ENCODE measurements around the gene FYTTD1. TPM values are rescaled to one million over a fixed set of nuclear protein-coding genes. Genes with fewer than 3 reads are reported as not detected.
A peak's percentile ranks its signal among the peaks of the same experiment; 100 is the strongest.

FYTTD1 gene
- total and polyA plus RNA-seq, 2 donors = 24.2 to 41.2 TPM

DNA sequence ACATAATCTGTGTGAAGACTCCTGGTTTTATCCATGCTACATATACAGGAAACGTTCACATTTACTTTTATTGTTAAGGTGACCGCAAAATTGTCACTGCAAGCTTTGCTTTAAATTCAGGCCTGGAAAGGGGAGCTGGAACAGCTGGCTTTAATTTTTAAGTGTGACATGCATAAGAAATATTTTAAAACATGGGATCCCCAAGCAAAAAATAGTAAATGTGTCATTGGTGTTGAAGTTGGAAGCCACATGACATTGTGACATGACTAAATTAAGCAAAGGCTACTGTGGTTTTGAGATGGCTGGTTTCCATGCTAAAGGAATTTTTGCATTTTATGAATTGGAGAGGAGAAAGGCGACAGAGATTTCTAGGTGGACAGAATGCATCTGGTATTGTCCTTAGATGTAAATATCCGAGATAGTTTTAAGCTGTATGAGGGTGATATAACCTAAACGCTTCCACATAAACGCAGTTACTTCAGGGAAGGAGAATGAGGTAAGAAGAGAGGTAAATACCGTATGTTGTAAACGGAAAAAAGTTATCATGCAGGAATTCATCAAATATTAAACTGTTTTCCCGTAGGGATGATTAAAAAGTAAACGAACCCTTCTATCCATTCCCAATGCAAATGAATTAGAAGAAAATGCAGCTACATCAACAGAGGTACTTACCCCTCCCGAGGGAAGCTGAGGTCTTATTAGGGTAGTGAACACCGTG lies 927 bp upstream of the FYTTD1 start:
- H3K27ac ChIP-seq (ENCODE audit: low read depth in 1 of 2, low read length in 1 of 2) = peak overlapping the region; percentile 85 to 96
- H3K4me3 ChIP-seq (ENCODE audit: low read length in 2 of 2) = peak overlapping the region; percentile 70 to 74
- H3K36me3 ChIP-seq (ENCODE audit: control insufficient read depth in 2 of 2, insufficient read depth in 2 of 2, low read length in 1 of 2) = no peaks in the 10 kb centered on the region
- H3K27me3 ChIP-seq (ENCODE audit: control insufficient read depth in 2 of 2, insufficient read depth in 1 of 2, low read length in 1 of 2) = no peaks in the 10 kb centered on the region
- peaks cover 8 to 23% of the 10 kb centered on the region in 2 donors for H3K4me1 ChIP-seq (ENCODE audit: control insufficient read depth in 2 of 2, insufficient read depth in 2 of 2, low read length in 2 of 2)
- no peaks in the 10 kb centered on the region for H3K9me3 ChIP-seq (ENCODE audit: control insufficient read depth in 2 of 2, insufficient read depth in 1 of 2, low read length in 1 of 2)
- WGBS = 44% methylated on average over 12 of the region's 12 CpGs
- peak in 1 of 9 donors; percentile 7 for DNase-seq (ENCODE audit: low read depth in 6 of 9, low spot score in 9 of 9)

DNA sequence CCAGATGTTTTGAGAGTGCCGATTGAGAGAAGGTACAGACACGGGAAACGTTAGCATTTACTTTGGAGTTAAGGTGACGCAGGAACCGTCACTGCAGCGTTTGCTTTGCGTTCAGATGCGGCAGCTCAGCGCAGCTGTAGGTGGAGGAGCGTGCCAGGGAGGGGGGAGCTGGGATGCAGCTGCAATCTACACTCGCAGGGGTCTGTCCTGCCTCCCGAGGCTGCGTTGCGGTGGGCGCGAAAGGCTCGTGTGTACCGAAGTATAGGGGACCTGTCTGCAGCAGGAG lies 425 bp upstream of the FYTTD1 start:
- Histone ChIP-seq H3K36me3 (ENCODE audit: control insufficient read depth in 2 of 2, insufficient read depth in 2 of 2, low read length in 1 of 2) (no peaks in the 10 kb centered on the region), H3K4me1 (ENCODE audit: control insufficient read depth in 2 of 2, insufficient read depth in 2 of 2, low read length in 2 of 2) (peaks cover 8 to 23% of the 10 kb centered on the region in 2 donors), H3K27me3 (ENCODE audit: control insufficient read depth in 2 of 2, insufficient read depth in 1 of 2, low read length in 1 of 2) (no peaks in the 10 kb centered on the region), H3K9me3 (ENCODE audit: control insufficient read depth in 2 of 2, insufficient read depth in 1 of 2, low read length in 1 of 2) (no peaks in the 10 kb centered on the region), H3K4me3 (ENCODE audit: low read length in 2 of 2) (peak overlapping the region; percentile 70 to 74), H3K27ac (ENCODE audit: low read depth in 1 of 2, low read length in 1 of 2) (peak overlapping the region; percentile 85 to 96)
- DNase-seq (ENCODE audit: low read depth in 6 of 9, low spot score in 9 of 9) = peak in 7 of 9 donors; percentile 64 to 91 (median 75)
- under 1% methylated on average over 18 of the region's 18 CpGs for WGBS

DNA sequence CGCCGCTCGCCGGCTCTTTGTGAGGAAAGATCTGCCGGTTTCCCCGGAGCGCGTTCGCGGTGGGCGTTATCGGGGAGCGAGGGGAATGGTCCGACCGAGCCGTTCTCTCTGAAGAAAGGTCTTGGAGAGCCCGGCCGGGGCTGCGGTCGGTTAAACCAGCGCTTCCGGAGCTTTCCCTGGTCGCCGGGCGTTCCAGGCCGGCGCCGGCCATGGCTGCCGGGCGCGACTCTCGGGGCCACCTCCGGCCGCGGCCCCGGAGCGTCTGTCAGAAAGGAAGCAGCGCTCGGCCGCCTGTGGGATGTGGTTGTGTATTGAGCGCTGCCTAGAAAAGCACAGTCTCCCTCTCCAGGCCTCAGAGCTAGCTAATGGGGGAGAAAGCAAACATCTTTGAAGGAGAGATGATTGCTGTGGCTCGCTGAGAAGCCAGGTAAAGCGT lies 731 bp downstream of the FYTTD1 start:
- WGBS = under 1% methylated on average over 43 of the region's 43 CpGs
- no peaks in the 10 kb centered on the region for H3K36me3 ChIP-seq (ENCODE audit: control insufficient read depth in 2 of 2, insufficient read depth in 2 of 2, low read length in 1 of 2)
- peaks cover 11 to 23% of the 10 kb centered on the region in 2 donors for H3K4me1 ChIP-seq (ENCODE audit: control insufficient read depth in 2 of 2, insufficient read depth in 2 of 2, low read length in 2 of 2)
- H3K27me3 ChIP-seq (ENCODE audit: control insufficient read depth in 2 of 2, insufficient read depth in 1 of 2, low read length in 1 of 2) = no peaks in the 10 kb centered on the region
- peak in 7 of 9 donors; percentile 26 to 79 (median 42) for DNase-seq (ENCODE audit: low read depth in 6 of 9, low spot score in 9 of 9)
- peak overlapping the region; percentile 81 to 85 for H3K27ac ChIP-seq (ENCODE audit: low read depth in 1 of 2, low read length in 1 of 2)
- peak overlapping the region; percentile 70 to 74 for H3K4me3 ChIP-seq (ENCODE audit: low read length in 2 of 2)
- H3K9me3 ChIP-seq (ENCODE audit: control insufficient read depth in 2 of 2, insufficient read depth in 1 of 2, low read length in 1 of 2) = no peaks in the 10 kb centered on the region

DNA sequence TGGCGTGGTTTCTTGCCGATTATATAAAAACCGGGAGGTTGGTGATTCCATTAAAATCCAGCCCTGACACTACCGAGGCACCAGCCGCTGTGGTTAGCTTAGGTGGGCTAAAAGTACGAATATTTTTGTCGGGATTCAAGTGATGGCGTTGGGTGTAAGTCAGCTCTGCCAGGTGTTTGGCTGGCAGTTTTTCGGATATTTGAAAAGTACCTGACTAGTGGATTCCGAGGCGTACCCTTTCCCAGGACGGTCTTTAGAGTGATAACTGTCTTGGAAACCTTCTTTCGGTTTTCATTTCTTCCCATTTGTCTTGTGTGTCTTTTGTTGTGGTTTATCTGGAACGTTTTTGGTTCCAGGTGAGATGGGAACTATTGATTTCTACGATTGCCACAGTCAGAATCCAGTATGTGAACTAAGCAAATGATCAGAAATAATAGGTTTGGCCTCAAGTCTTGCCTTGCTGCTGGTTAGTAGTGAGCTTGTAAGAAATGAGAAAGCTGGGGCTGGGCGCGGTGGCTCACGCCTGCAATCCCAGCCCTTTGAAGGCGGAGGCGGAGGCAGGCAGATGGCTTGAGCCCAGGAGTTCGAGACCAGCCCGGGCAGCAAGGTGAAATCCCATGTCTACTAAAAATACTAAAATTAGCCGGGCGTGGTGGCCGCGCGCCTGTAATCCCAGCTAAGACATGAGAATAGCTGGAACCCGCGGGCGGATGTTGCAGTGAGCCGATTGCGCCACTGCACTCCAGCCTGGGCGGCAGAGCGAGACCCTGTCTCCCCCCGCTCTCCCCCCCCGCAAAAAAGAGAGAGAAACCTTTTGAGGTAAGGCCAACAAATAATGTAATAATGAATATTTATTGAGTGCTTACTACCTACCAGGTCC lies 1.4 kb downstream of the FYTTD1 start:
- no peaks in the 10 kb centered on the region for H3K36me3 ChIP-seq (ENCODE audit: control insufficient read depth in 2 of 2, insufficient read depth in 2 of 2, low read length in 1 of 2)
- H3K4me3 ChIP-seq (ENCODE audit: low read length in 2 of 2) = peak overlapping the region; percentile 70 to 74
- WGBS = 17% methylated on average over 36 of the region's 36 CpGs
- H3K4me1 ChIP-seq (ENCODE audit: control insufficient read depth in 2 of 2, insufficient read depth in 2 of 2, low read length in 2 of 2) = peaks cover 11 to 23% of the 10 kb centered on the region in 2 donors
- H3K27me3 ChIP-seq (ENCODE audit: control insufficient read depth in 2 of 2, insufficient read depth in 1 of 2, low read length in 1 of 2) = no peaks in the 10 kb centered on the region
- peak in 3 of 9 donors; percentile 5 to 12 (median 8) for DNase-seq (ENCODE audit: low read depth in 6 of 9, low spot score in 9 of 9)
- peak overlapping the region; percentile 81 to 85 for H3K27ac ChIP-seq (ENCODE audit: low read depth in 1 of 2, low read length in 1 of 2)
- H3K9me3 ChIP-seq (ENCODE audit: control insufficient read depth in 2 of 2, insufficient read depth in 1 of 2, low read length in 1 of 2) = no peaks in the 10 kb centered on the region

DNA sequence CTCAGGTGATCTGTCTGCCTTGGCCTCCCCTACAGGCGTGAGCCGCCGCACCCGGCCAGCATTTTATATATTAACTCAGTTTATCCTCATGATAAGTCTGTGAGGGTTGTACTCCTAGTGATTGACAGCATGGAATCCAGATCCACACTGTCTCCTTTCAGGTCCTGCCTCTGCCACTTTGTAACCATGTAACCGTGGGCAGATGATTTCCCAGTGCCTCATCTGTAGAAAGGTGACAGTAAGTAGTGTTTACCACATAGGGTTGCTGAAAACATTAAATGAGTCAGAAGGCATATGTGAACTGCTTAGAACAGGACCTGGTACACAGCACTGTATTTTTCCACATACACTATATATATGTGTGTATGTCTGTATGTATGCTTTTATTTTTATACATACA lies 2.4 kb downstream of the FYTTD1 start:
- DNase-seq (ENCODE audit: low read depth in 6 of 9, low spot score in 9 of 9) = no peak
- Histone ChIP-seq H3K36me3 (ENCODE audit: control insufficient read depth in 2 of 2, insufficient read depth in 2 of 2, low read length in 1 of 2) (peaks cover 0 to 3% of the 10 kb centered on the region in 2 donors), H3K27me3 (ENCODE audit: control insufficient read depth in 2 of 2, insufficient read depth in 1 of 2, low read length in 1 of 2) (no peaks in the 10 kb centered on the region), H3K27ac (ENCODE audit: low read depth in 1 of 2, low read length in 1 of 2) (no peak overlapping the region), H3K4me3 (ENCODE audit: low read length in 2 of 2) (no peak overlapping the region), H3K9me3 (ENCODE audit: control insufficient read depth in 2 of 2, insufficient read depth in 1 of 2, low read length in 1 of 2) (no peaks in the 10 kb centered on the region), H3K4me1 (ENCODE audit: control insufficient read depth in 2 of 2, insufficient read depth in 2 of 2, low read length in 2 of 2) (peaks cover 11 to 23% of the 10 kb centered on the region in 2 donors)
- 96% methylated on average over 5 of the region's 5 CpGs for WGBS

DNA sequence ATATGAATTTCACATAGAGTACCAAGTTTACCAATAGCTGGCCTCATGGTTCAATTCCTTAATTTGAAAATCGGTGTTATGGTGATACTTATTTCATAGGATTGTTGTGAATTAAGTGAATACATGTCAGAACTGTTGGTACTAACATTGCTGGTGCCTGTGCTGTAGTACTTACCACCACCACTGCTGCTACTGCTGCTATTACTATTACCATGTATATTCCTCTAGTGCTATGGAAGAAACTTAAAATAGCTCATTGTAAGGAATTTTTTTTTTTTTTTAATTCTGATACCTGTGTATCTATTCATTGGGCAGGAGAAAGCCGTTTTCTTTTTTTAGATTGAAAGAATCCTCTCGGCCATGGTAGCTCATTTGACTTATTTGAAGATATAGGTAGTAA lies 3.6 kb downstream of the FYTTD1 start:
- H3K4me3 ChIP-seq (ENCODE audit: low read length in 2 of 2) = no peak overlapping the region
- H3K4me1 ChIP-seq (ENCODE audit: control insufficient read depth in 2 of 2, insufficient read depth in 2 of 2, low read length in 2 of 2) = peaks cover 11 to 23% of the 10 kb centered on the region in 2 donors
- H3K36me3 ChIP-seq (ENCODE audit: control insufficient read depth in 2 of 2, insufficient read depth in 2 of 2, low read length in 1 of 2) = peaks cover 0 to 4% of the 10 kb centered on the region in 2 donors
- DNase-seq (ENCODE audit: low read depth in 6 of 9, low spot score in 9 of 9) = no peak
- no peaks in the 10 kb centered on the region for H3K9me3 ChIP-seq (ENCODE audit: control insufficient read depth in 2 of 2, insufficient read depth in 1 of 2, low read length in 1 of 2)
- WGBS = 97% methylated on average over 3 of the region's 3 CpGs
- no peaks in the 10 kb centered on the region for H3K27me3 ChIP-seq (ENCODE audit: control insufficient read depth in 2 of 2, insufficient read depth in 1 of 2, low read length in 1 of 2)
- H3K27ac ChIP-seq (ENCODE audit: low read depth in 1 of 2, low read length in 1 of 2) = no peak overlapping the region

DNA sequence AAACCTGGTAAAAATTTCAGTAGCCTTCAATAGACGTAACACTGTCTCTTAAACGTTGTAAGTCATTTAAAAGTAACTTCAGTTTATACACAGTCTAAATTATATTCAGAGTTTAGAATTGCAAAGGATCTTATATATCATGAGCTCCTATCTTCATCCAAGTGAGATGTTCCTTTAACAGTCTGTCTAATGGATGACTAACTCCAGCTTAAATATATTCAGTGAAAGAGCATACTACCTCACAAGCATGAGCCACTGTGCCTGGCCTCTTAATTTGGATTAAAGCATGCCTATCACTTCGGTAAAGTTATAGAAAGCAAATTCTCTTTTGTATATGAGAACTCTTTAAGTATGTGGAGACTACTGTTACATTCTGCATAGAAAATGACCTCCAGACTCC lies 7.0 kb downstream of the FYTTD1 start:
- no peaks in the 10 kb centered on the region for H3K27me3 ChIP-seq (ENCODE audit: control insufficient read depth in 2 of 2, insufficient read depth in 1 of 2, low read length in 1 of 2)

DNA sequence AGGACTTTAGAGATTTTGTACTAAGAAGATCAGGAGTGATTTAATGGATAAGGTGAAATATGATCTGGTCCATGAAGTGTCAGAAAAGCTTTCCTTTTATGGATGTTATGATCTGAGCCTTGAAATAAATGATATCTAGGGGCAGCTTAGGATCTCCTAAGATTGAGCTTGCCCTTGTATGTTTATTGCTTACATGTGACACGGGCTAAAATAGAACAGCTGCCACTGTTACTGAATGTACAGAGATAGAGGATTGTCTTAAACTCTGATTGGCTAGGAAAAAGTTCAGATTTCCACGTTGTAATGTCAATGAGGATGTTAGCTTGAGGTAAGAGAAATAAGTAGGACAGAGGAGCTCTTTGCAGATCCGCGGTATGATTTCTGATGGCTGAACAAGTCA lies 8.8 kb downstream of the FYTTD1 start:
- Histone ChIP-seq H3K27me3 (ENCODE audit: control insufficient read depth in 2 of 2, insufficient read depth in 1 of 2, low read length in 1 of 2) (no peaks in the 10 kb centered on the region), H3K27ac (ENCODE audit: low read depth in 1 of 2, low read length in 1 of 2) (no peak overlapping the region)
- 98% methylated on average over 4 of the region's 4 CpGs for WGBS

More for the DNA sequence above, 7.0 kb downstream of the FYTTD1 start:
- H3K36me3 ChIP-seq (ENCODE audit: control insufficient read depth in 2 of 2, insufficient read depth in 2 of 2, low read length in 1 of 2) = peaks cover under 1 to 9% of the 10 kb centered on the region in 2 donors
- H3K4me1 ChIP-seq (ENCODE audit: control insufficient read depth in 2 of 2, insufficient read depth in 2 of 2, low read length in 2 of 2) = peaks cover 3 to 5% of the 10 kb centered on the region in 2 donors
- no peak overlapping the region for H3K4me3 ChIP-seq (ENCODE audit: low read length in 2 of 2)
- no peaks in the 10 kb centered on the region for H3K9me3 ChIP-seq (ENCODE audit: control insufficient read depth in 2 of 2, insufficient read depth in 1 of 2, low read length in 1 of 2)
- no peak overlapping the region for H3K27ac ChIP-seq (ENCODE audit: low read depth in 1 of 2, low read length in 1 of 2)
- no peak for DNase-seq (ENCODE audit: low read depth in 6 of 9, low spot score in 9 of 9)
- WGBS = 96% methylated on average over 3 of the region's 3 CpGs

DNA sequence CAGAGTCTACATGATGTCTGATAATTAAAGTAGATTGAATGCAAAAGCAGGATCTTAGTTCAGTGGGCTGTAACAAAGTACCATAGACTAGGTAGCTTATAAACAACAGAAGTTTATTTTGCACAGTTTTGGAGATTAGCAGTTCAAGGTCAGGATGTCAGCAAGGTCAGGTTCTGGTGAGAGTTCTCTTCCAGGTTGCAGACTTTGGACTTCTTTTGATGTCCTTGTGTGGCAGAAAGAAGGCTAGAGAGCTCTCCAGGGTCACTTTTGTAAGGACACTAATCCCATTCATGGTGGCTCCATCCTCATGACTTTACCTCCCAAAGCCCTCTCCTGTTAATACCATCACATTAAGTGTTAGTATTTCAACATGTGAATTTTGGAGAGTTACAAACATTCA lies 12.1 kb downstream of the FYTTD1 start:
- peaks cover 5 to 29% of the 10 kb centered on the region in 2 donors for H3K36me3 ChIP-seq (ENCODE audit: control insufficient read depth in 2 of 2, insufficient read depth in 2 of 2, low read length in 1 of 2)
- H3K27me3 ChIP-seq (ENCODE audit: control insufficient read depth in 2 of 2, insufficient read depth in 1 of 2, low read length in 1 of 2) = no peaks in the 10 kb centered on the region
- H3K4me3 ChIP-seq (ENCODE audit: low read length in 2 of 2) = no peak overlapping the region
- H3K9me3 ChIP-seq (ENCODE audit: control insufficient read depth in 2 of 2, insufficient read depth in 1 of 2, low read length in 1 of 2) = no peaks in the 10 kb centered on the region
- H3K4me1 ChIP-seq (ENCODE audit: control insufficient read depth in 2 of 2, insufficient read depth in 2 of 2, low read length in 2 of 2) = no peaks in the 10 kb centered on the region
- no peak overlapping the region for H3K27ac ChIP-seq (ENCODE audit: low read depth in 1 of 2, low read length in 1 of 2)
- DNase-seq (ENCODE audit: low read depth in 6 of 9, low spot score in 9 of 9) = no peak

More for the DNA sequence above, 8.8 kb downstream of the FYTTD1 start:
- Histone ChIP-seq H3K4me3 (ENCODE audit: low read length in 2 of 2) (no peak overlapping the region), H3K4me1 (ENCODE audit: control insufficient read depth in 2 of 2, insufficient read depth in 2 of 2, low read length in 2 of 2) (peaks cover 0 to 2% of the 10 kb centered on the region in 2 donors), H3K9me3 (ENCODE audit: control insufficient read depth in 2 of 2, insufficient read depth in 1 of 2, low read length in 1 of 2) (no peaks in the 10 kb centered on the region), H3K36me3 (ENCODE audit: control insufficient read depth in 2 of 2, insufficient read depth in 2 of 2, low read length in 1 of 2) (peaks cover 5 to 17% of the 10 kb centered on the region in 2 donors)
- DNase-seq (ENCODE audit: low read depth in 6 of 9, low spot score in 9 of 9) = no peak

Data from thymus (tissue), 11 donors.